Astrocyte of the spinal cord (primary cell): ENCODE data around the gene HYAL1.

Source experiments
- DNase-seq: peaks from one replicate; pipeline ENCODE4 v3.0.0; 2011; ENCODE audit warnings: low read depth, low spot score
- H3K4me3 ChIP-seq: 2 replicates; pipeline ENCODE4 v1.5.1; 2011; ENCODE audit warnings: low read depth, mild to moderate bottlenecking, low read length, moderate library complexity
- in situ Hi-C: cut with HindIII; loops from 2 replicates; pipeline ENCODE4 v1.10.0; 2017; ENCODE audit warnings: low sequenced_read_pairs
- TF ChIP-seq, protein P1 (sequence below): IDR thresholded peaks from 2 replicates; pipeline ENCODE4 v1.5.1; 2012; ENCODE audit warnings: low read depth, mild to moderate bottlenecking, low read length, inconsistent platforms

Gene HYAL1

GRCh38 chr3:50325497-50326181 lies 22.3 kb upstream of the HYAL1 start:
- DNase-seq = no peak
- in situ Hi-C loops = no loop called here
- H3K4me3 ChIP-seq = no peak overlapping the region
- TF ChIP-seq, protein P1, sequence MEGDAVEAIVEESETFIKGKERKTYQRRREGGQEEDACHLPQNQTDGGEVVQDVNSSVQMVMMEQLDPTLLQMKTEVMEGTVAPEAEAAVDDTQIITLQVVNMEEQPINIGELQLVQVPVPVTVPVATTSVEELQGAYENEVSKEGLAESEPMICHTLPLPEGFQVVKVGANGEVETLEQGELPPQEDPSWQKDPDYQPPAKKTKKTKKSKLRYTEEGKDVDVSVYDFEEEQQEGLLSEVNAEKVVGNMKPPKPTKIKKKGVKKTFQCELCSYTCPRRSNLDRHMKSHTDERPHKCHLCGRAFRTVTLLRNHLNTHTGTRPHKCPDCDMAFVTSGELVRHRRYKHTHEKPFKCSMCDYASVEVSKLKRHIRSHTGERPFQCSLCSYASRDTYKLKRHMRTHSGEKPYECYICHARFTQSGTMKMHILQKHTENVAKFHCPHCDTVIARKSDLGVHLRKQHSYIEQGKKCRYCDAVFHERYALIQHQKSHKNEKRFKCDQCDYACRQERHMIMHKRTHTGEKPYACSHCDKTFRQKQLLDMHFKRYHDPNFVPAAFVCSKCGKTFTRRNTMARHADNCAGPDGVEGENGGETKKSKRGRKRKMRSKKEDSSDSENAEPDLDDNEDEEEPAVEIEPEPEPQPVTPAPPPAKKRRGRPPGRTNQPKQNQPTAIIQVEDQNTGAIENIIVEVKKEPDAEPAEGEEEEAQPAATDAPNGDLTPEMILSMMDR = no peak

GRCh38 chr3:50325113-50325480 lies 21.7 kb upstream of the HYAL1 start:
- H3K4me3 ChIP-seq = no peak overlapping the region
- in situ Hi-C loops = no loop called here
- no peak for DNase-seq
- TF ChIP-seq, protein P1 = no peak

DNA sequence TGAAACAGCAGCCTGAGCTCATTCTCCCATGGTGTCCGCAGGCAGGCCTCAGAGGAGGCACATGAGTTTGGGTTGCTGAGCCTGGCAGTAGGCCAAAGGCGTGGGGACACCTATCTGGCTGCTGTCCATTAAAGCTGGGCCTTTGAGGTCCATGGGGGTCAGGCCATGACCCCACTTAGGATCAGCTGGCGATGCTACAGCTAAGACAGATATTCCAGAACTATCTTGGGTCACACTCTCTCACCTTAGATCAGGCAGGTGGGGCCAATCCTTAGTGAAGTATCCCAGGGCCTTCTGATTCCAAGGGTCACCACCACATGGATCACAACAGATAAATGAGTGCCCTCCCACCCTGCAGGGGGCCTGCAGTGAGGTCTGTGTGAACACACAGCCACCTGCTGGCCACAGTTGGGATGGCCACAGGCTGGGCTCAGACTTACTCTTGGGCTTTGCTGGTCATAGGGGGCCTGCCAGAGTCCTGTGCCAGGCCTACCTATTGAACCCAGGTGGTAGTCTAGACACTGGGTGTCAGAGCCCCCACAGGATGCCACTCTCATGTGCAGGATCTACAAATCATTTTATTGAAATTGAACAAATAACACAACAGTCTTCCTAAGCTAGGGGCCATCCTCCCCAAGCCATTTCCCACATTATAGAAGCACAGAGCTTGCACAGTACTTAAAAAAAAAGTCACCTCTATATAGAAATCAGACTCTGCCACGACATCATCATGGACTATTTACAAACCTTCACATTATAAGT lies 21.2 kb upstream of the HYAL1 start:
- peak; percentile 73 for DNase-seq
- in situ Hi-C loops = no loop called here
- TF ChIP-seq, protein P1 = peak; percentile 94
- H3K4me3 ChIP-seq = no peak overlapping the region

- in situ Hi-C loops = no loop called here
- no peak overlapping the region for H3K4me3 ChIP-seq
Measured at GRCh38 chr3:50323614-50324199, 20.3 kb upstream of the HYAL1 start.

GRCh38 chr3:50323092-50323600 lies 19.8 kb upstream of the HYAL1 start:
- TF ChIP-seq, protein P1 = no peak
- H3K4me3 ChIP-seq = no peak overlapping the region
- DNase-seq = no peak
- in situ Hi-C loops = no loop called here

More at GRCh38 chr3:50323614-50324199, 20.3 kb upstream of the HYAL1 start:
- no peak for DNase-seq
- TF ChIP-seq, protein P1 = no peak

GRCh38 chr3:50322386-50323091 lies 19.2 kb upstream of the HYAL1 start, which contains the start of gene HYAL2:
TSS of gene HYAL2 (minus strand) at chr3:50322745. CDS start at chr3:50320489, 2,256 bp downstream.
- H3K4me3 ChIP-seq = peak within 1 kb of the TSS; percentile 70
- in situ Hi-C loops = no loop called here
- TF ChIP-seq, protein P1 = no peak
- no peak for DNase-seq
